Liver (tissue), 9 donors: Measurements from ENCODE around the gene C14orf180. TPM values are rescaled to one million over a fixed set of nuclear protein-coding genes. Genes with fewer than 3 reads are reported as not detected.

Source experiments
- DNase-seq: peaks from one replicate; pipeline ENCODE4 v3.0.0-alpha.2; 2017; ENCODE audit warnings: low spot score
- H3K27ac ChIP-seq, 2 donors: one replicate each; pipeline ENCODE4 v1.7.0; 2013; ENCODE audit warnings: inconsistent platforms in 2 of 2, low read length in 2 of 2, control low read depth in 1 of 2, low read depth in 1 of 2, mild to moderate bottlenecking in 1 of 2
- H3K27me3 ChIP-seq, 4 donors: one replicate each; pipeline versions ENCODE4 v1.6.1 to v1.7.0; 2013; ENCODE audit warnings: low read length in 3 of 4, inconsistent platforms in 1 of 4, mild to moderate bottlenecking in 1 of 4, moderate library complexity in 1 of 4; ENCODE audit not compliant: control insufficient read depth in 4 of 4, insufficient read depth in 4 of 4
- H3K36me3 ChIP-seq, 4 donors: one replicate each; pipeline versions ENCODE4 v1.6.1 to v1.7.0; 2013; ENCODE audit warnings: low read length in 3 of 4, mild to moderate bottlenecking in 3 of 4, low read depth in 1 of 4, moderate library complexity in 1 of 4; ENCODE audit not compliant: control insufficient read depth in 4 of 4, insufficient read depth in 3 of 4
- H3K4me1 ChIP-seq, 4 donors: one replicate each; pipeline versions ENCODE4 v1.6.1 to v1.7.0; 2013; ENCODE audit warnings: low read length in 3 of 4, mild to moderate bottlenecking in 3 of 4, moderate library complexity in 1 of 4; ENCODE audit not compliant: control insufficient read depth in 4 of 4, insufficient read depth in 4 of 4
- H3K4me3 ChIP-seq, 3 donors: one replicate each; pipeline versions ENCODE4 v1.6.1 to v1.7.0; 2013; ENCODE audit warnings: low read length in 3 of 3, control low read depth in 1 of 3, low read depth in 1 of 3, mild to moderate bottlenecking in 1 of 3
- H3K9ac ChIP-seq, 2 donors: one replicate each; pipeline ENCODE4 v1.7.0; 2013; ENCODE audit warnings: low read length in 2 of 2, mild to moderate bottlenecking in 2 of 2, moderate library complexity in 2 of 2, control low read depth in 1 of 2, low read depth in 1 of 2
- H3K9me3 ChIP-seq, 4 donors: one replicate each; pipeline versions ENCODE4 v1.6.1 to v1.7.0; 2013; ENCODE audit warnings: low read length in 3 of 4; ENCODE audit not compliant: control insufficient read depth in 4 of 4
- ATF3 ChIP-seq: IDR thresholded peaks from 2 replicates; pipeline ENCODE4 v1.6.1; 2016; ENCODE audit warnings: antibody characterized with exemption
- CTCF ChIP-seq: fragments of 150-350 bp; IDR thresholded peaks from 2 replicates; pipeline ENCODE4 v1.5.1; 2017; ENCODE audit warnings: improper control_type of control experiment, low read depth, low read length; ENCODE audit not compliant: missing input control
- EGR1 ChIP-seq, 2 donors: IDR thresholded peaks; 2 replicates each; pipeline ENCODE4 v1.6.1; 2016 to 2018; ENCODE audit warnings: antibody characterized with exemption in 2 of 2, low read depth in 2 of 2
- FOXA1 ChIP-seq: IDR thresholded peaks from 2 replicates; pipeline ENCODE4 v1.6.1; 2016; ENCODE audit warnings: antibody characterized with exemption
- GABPA ChIP-seq, 2 donors: IDR thresholded peaks in 1 of 2; conservative IDR thresholded peaks in 1 of 2; 2 replicates each; pipeline ENCODE4 v1.6.1; 2016; ENCODE audit warnings: antibody characterized with exemption in 2 of 2, mild to moderate bottlenecking in 1 of 2, moderate library complexity in 1 of 2
- HNF4A ChIP-seq, 2 donors: conservative IDR thresholded peaks; 2 replicates each; pipeline ENCODE4 v1.6.1; 2016; ENCODE audit warnings: antibody characterized with exemption in 2 of 2, mild to moderate bottlenecking in 2 of 2
- NR2F2 ChIP-seq: IDR thresholded peaks from 2 replicates; pipeline ENCODE4 v1.6.1; 2016; ENCODE audit warnings: antibody characterized with exemption
- REST ChIP-seq: IDR thresholded peaks from 2 replicates; pipeline ENCODE4 v1.6.1; 2016; ENCODE audit warnings: antibody characterized with exemption, mild to moderate bottlenecking
- RXRA ChIP-seq, 2 donors: IDR thresholded peaks; 2 replicates each; pipeline ENCODE4 v1.6.1; 2017 to 2018; ENCODE audit warnings: antibody characterized with exemption in 2 of 2, mild to moderate bottlenecking in 1 of 2
- SP1 ChIP-seq: IDR thresholded peaks from 2 replicates; pipeline ENCODE4 v1.6.1; 2018; ENCODE audit warnings: antibody characterized with exemption, mild to moderate bottlenecking
- TAF1 ChIP-seq: conservative IDR thresholded peaks from 2 replicates; pipeline ENCODE4 v1.6.1; 2016; ENCODE audit warnings: antibody characterized with exemption, mild to moderate bottlenecking
- YY1 ChIP-seq: IDR thresholded peaks from 2 replicates; pipeline ENCODE4 v1.6.1; 2016; ENCODE audit warnings: antibody characterized with exemption, mild to moderate bottlenecking
- ZBTB33 ChIP-seq: IDR thresholded peaks from 2 replicates; pipeline ENCODE4 v1.6.1; 2016; ENCODE audit warnings: antibody characterized with exemption
- WGBS: extraction: QIAGEN DNeasy Blood & Tissue Kit; methylation state at CpG from one replicate; pipeline ENCODE4 v1.1.7; 2013; 5-methylcytosine and 5-hydroxymethylcytosine counted together
- polyA plus RNA-seq, 2 donors: library from polyadenylated mRNA; stranded (reverse) in 1 of 2; unstranded in 1 of 2; fragments of 200-250 nt in 1 of 2; fragments of >200 nt in 1 of 2; fragmentation: Nextera tagmentation in 1 of 2; extraction: Ambion mirVana in 1 of 2; gene quantifications; one replicate each; pipeline versions ENCODE4 v1.2.1 to v1.2.3, GENCODE V29; 2013 to 2015
- total RNA-seq, 2 donors: library from RNA; depleted of rRNA; stranded (reverse); fragments of >200 nt; gene quantifications; one replicate each; pipeline ENCODE4 v1.2.3, GENCODE V29; 2014
- donor health status: healthy.
- donor health status: healthy.
- donor health status: healthy.
- donor health status: healthy.
- donor health status: healthy.

C14orf180 gene
- total and polyA plus RNA-seq, 4 donors, result 0.09 to 4.0 (median 2.9) TPM

GRCh38 chr14:104557766-104558165, 21.8 kb upstream of the C14orf180 start:
- 100% methylated on average over 1 of the region's 1 CpG for WGBS

More at GRCh38 chr14:104557766-104558165, 21.8 kb upstream of the C14orf180 start:
- Histone ChIP-seq H3K27me3 (peaks cover 0 to 7% (median 1%) of the 10 kb centered on the region in 4 donors), H3K4me1 (no peaks in the 10 kb centered on the region), H3K36me3 (no peaks in the 10 kb centered on the region), H3K27ac (no peak overlapping the region), H3K9me3 (no peaks in the 10 kb centered on the region), H3K4me3 (no peak overlapping the region), H3K9ac (no peak overlapping the region)
- TF ChIP-seq GABPA (IDR thresholded peaks at IDR 0.05 in 1 of 2, conservative IDR thresholded peaks at IDR 0.05 in 1 of 2) (no peak), ZBTB33 (no peak), ATF3 (no peak), HNF4A (conservative IDR thresholded peaks at IDR 0.05) (no peak), RXRA (IDR thresholded peaks at IDR 0.05) (no peak), EGR1 (IDR thresholded peaks at IDR 0.05; ENCODE audit: low read depth in 2 of 2) (no peak), REST (no peak), TAF1 (no peak), FOXA1 (no peak), NR2F2 (no peak), YY1 (no peak), CTCF (no peak), SP1 (no peak)
- no peak for DNase-seq
